ENCODE results near the gene KIAA1210.

DNA sequence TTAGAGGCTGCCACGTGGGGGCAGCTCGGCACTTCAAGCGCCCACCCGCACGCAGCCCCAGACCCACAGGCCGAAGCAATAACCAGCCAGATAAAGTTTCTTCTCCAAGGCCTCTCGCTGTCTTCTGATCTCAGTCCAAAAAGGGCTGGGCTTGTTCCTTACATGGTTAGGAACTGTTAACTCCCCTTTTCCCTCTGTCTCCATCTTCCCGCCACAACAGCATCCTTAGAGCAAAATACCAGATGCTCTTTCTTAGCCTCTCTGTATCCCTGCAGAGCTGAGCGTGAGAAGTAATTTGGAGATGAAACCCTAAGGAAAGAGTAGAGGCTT lies 23.4 kb upstream of the KIAA1210 start:
- TF ChIP-seq POLR2AphosphoS5 (IDR thresholded peaks at IDR 0.05; ENCODE audit: low read depth, low read length) (no peak), POLR2A (IDR thresholded peaks at IDR 0.05; ENCODE audit: low read depth, low read length) (no peak), TAF1 (IDR thresholded peaks at IDR 0.05; ENCODE audit: borderline replicate concordance, low read depth, low read length) (no peak)

Data from GM12892 (cell line).